Urinary bladder (tissue), 4 donors: ENCODE measurements around the gene PIK3CD. TPM values are rescaled to one million over a fixed set of nuclear protein-coding genes. Genes with fewer than 3 reads are reported as not detected.

Source experiments
- DNase-seq: peaks from one replicate; pipeline ENCODE4 v3.0.0-alpha.2; 2015; ENCODE audit errors: extremely low spot score
- H3K27ac ChIP-seq: one replicate; pipeline ENCODE4 v1.5.1; 2013; ENCODE audit warnings: low read depth, mild to moderate bottlenecking, moderate library complexity
- H3K36me3 ChIP-seq: one replicate; pipeline ENCODE4 v1.6.1; 2013; ENCODE audit warnings: mild to moderate bottlenecking, moderate library complexity; ENCODE audit not compliant: insufficient read depth
- H3K4me1 ChIP-seq: one replicate; pipeline ENCODE4 v1.6.1; 2013; ENCODE audit warnings: mild to moderate bottlenecking, moderate library complexity; ENCODE audit not compliant: insufficient read depth
- H3K4me3 ChIP-seq: one replicate; pipeline ENCODE4 v1.5.1; 2013; ENCODE audit warnings: low read depth, low read length
- WGBS: extraction: QIAGEN DNeasy Blood & Tissue Kit; methylation state at CpG from one replicate; pipeline ENCODE4 v1.1.7; 2013; 5-methylcytosine and 5-hydroxymethylcytosine counted together
- polyA plus RNA-seq: library from polyadenylated mRNA; stranded (reverse); fragments of 200-250 nt; gene quantifications from one replicate; pipeline ENCODE4 v1.2.3, GENCODE V29; 2013
- total RNA-seq: library from RNA; depleted of rRNA; stranded (reverse); fragments of >200 nt; gene quantifications from one replicate; pipeline ENCODE4 v1.2.3, GENCODE V29; 2014
- donor health status: healthy with polysubstance abuse.
- donor health status: healthy.

The PIK3CD gene
- total and polyA plus RNA-seq, 2 donors, result 3.8 to 5.5 TPM

DNA sequence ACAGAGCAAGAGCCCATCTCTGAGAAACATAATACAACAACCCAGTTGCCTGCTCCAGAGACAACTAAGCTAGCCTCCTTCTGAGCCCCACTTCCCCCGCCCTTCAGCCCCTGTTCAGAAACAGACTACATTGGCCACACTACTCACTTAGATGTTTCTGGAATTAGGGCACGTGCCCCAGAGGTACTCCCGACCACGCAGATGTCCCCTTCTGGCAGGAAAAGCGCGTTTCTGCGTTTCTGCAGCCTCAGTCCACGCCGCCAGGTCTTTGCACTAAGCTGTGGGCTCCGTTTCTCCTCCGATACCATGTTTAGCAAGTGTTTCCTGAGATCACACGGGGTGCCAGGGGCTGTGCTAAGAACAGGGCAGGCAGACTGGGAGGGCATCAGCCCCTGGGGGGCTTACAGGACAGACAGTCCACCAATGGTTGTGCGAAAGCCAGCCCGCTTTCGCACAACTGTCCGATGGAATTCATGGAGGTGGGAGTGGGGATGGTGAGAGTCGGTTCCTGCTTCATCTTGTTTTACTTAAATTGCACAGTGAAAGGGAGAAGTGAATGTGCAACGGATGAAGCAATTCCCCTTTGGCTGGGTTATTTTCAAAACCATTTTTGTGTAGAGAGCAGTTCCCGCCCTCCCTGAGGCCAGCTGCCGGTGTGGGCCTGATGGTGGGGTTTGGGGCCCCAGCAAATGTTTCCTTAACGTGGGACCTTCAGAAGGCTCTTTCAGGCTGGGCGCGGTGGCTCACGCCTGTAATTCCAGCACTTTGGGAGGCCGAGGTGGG is 2.7 kb downstream of the PIK3CD start:
- H3K4me3 ChIP-seq, result no peak overlapping the region
- H3K36me3 ChIP-seq, result no peaks in the 10 kb centered on the region
- 78% methylated on average over 25 of the region's 25 CpGs for WGBS
- H3K27ac ChIP-seq, result no peak overlapping the region
- peaks cover 4% of the 10 kb centered on the region for H3K4me1 ChIP-seq
- no peak for DNase-seq

GRCh38 chr1:9654834-9655723 is 3.5 kb downstream of the PIK3CD start:
- H3K4me1 ChIP-seq, result peaks cover 4% of the 10 kb centered on the region
- DNase-seq, result no peak
- no peaks in the 10 kb centered on the region for H3K36me3 ChIP-seq
- no peak overlapping the region for H3K27ac ChIP-seq
- 74% methylated on average over 16 of the region's 16 CpGs for WGBS
- H3K4me3 ChIP-seq, result no peak overlapping the region

DNA sequence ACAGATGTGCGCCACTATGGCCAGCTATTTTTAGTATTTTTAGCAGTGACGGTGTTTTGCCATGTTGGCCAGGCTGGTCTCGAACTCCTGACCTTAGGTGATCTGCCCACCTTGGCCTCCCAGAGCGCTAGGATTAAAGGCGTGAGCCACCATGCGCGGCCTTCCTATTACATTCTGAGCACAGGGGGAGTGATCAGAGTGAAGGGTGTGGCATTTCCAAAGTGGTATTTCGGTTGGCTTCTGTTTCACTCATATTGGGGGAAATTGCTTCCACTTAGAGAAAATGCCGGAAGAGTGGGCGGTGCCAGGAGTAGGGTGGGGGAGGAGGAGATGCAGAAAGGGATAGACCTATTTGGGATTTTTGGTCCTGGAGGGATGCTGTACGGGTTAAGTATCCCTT is 4.3 kb downstream of the PIK3CD start:
- WGBS, result 83% methylated on average over 11 of the region's 11 CpGs
- H3K4me1 ChIP-seq, result peaks cover 4% of the 10 kb centered on the region
- no peak overlapping the region for H3K4me3 ChIP-seq
- no peak overlapping the region for H3K27ac ChIP-seq
- H3K36me3 ChIP-seq, result no peaks in the 10 kb centered on the region
- DNase-seq, result no peak

DNA sequence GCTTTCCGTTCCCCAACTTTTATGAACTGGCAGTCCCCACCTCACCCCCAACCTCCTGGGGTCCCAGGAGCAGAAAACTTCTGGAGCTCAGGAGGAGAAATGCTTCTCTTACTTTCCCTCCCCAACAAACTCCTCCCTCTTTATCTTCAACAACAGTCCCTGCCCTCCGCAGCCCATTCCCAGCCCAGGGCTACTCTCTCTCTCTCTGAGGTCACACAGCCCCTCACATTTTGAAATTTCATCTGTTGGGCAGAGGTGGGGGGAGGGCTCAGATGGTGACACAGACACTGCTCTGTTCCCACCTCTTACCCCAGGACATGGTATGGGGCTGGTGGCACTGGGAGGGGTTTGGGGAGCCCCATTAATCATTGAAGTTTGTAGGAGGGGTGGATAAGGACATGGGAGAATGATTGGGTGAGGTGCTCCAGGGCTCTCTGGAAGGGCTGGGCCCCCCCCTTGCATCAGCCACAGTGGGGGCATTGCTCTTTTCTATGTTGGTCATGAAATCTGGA is 6.0 kb downstream of the PIK3CD start:
- no peak overlapping the region for H3K4me3 ChIP-seq
- DNase-seq, result no peak
- 74% methylated on average over 2 of the region's 2 CpGs for WGBS
- no peak overlapping the region for H3K27ac ChIP-seq
- no peaks in the 10 kb centered on the region for H3K36me3 ChIP-seq
- H3K4me1 ChIP-seq, result no peaks in the 10 kb centered on the region

GRCh38 chr1:9658199-9658598 is 6.7 kb downstream of the PIK3CD start:
- 63% methylated on average over 4 of the region's 4 CpGs for WGBS
- Histone ChIP-seq H3K4me1 (no peaks in the 10 kb centered on the region), H3K27ac (no peak overlapping the region), H3K36me3 (no peaks in the 10 kb centered on the region), H3K4me3 (no peak overlapping the region)
- no peak for DNase-seq

DNA sequence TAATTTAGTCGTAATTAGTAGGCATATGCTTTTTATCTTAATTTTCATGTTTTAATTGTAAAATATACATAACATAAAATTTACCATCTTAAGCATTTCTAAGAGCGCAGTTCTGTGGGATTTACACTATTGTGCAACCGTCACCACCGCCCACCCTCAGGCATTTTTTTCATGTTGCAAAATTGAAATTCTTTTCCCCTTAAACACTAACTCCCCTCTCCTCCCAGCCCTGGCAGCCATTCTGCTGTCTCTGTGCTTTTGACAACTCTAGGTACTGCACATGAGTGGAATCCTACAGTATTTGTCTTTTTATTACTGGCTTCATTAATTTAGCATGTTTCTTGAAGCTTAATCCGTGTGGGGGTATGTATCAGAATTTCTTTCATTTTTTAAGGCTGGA is 7.8 kb downstream of the PIK3CD start:
- no peaks in the 10 kb centered on the region for H3K4me1 ChIP-seq
- H3K4me3 ChIP-seq, result no peak overlapping the region
- H3K27ac ChIP-seq, result no peak overlapping the region
- WGBS, result 48% methylated on average over 5 of the region's 5 CpGs
- H3K36me3 ChIP-seq, result no peaks in the 10 kb centered on the region
- DNase-seq, result no peak

- 88% methylated on average over 6 of the region's 6 CpGs for WGBS
- H3K27ac ChIP-seq, result no peak overlapping the region
- no peak overlapping the region for H3K4me3 ChIP-seq
- no peak for DNase-seq
- H3K36me3 ChIP-seq, result no peaks in the 10 kb centered on the region
- no peaks in the 10 kb centered on the region for H3K4me1 ChIP-seq
Observed at GRCh38 chr1:9663257-9663656, 11.7 kb downstream of the PIK3CD start.

DNA sequence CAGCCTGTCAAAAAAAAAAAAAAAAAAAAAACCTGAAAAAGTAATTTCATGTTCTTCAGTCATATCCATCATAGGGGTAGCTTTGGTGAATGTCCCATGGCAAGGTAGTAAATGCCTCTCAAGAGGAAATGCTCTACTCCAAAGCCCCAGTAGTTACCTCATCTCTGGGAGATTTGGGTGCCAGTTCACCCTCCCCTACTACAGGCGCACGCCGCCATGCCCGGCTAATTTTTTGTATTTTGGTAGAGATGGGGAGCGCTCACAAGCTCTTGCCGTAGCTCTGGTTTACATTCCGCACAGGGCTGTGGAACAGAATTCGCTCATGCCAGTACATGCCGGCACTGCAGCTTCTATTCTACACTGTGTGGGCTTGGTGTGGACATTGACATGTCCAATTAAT is 13.7 kb downstream of the PIK3CD start:
- DNase-seq, result no peak
- Histone ChIP-seq H3K4me1 (no peaks in the 10 kb centered on the region), H3K36me3 (no peaks in the 10 kb centered on the region), H3K27ac (no peak overlapping the region), H3K4me3 (no peak overlapping the region)
- 90% methylated on average over 9 of the region's 9 CpGs for WGBS

DNA sequence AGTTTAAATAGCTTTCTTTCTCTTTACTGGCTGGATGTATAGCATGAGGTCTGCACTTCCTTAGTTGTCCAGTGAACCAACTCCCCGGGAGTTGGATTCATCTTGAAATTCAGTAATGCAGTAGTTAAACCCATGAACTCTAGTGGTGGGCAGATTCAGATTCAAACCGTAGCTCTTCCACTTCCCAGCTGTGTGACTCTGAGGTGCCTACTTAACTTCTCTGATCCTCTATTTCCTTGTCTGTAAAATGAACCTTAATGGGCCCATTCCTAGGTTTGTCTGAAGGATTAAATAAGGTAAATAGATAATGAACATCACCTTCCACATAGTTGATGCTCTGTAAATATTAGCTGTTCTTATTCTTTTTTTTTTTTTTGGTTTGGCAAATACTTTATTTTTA is 16.5 kb downstream of the PIK3CD start:
- 39% methylated on average over 2 of the region's 2 CpGs for WGBS
- no peak overlapping the region for H3K4me3 ChIP-seq

DNA sequence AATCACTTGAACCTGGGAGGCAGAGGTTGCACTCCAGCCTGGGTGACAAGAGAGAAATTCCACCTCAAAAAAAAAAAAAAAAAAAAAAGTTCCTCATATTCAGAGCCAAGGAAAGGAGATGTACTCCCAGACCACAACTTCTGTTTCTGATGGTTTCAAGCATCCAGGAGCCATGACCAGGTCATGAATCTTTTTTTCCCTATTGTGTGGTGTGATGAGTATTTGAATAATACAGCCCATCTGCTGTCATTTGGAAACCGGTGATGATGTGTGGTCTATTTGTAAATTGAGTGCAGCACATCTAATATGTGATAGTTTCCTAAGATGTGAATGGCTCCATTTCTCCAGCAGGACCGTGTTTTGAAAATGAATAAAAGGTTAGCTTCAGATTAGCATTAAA is 18.6 kb downstream of the PIK3CD start:
- no peak overlapping the region for H3K27ac ChIP-seq
- no peak for DNase-seq
- no peaks in the 10 kb centered on the region for H3K36me3 ChIP-seq
- H3K4me3 ChIP-seq, result no peak overlapping the region
- 79% methylated on average over 2 of the region's 2 CpGs for WGBS
- no peaks in the 10 kb centered on the region for H3K4me1 ChIP-seq

More for the DNA sequence above, 16.5 kb downstream of the PIK3CD start:
- no peaks in the 10 kb centered on the region for H3K4me1 ChIP-seq
- no peak for DNase-seq
- H3K27ac ChIP-seq, result no peak overlapping the region
- H3K36me3 ChIP-seq, result no peaks in the 10 kb centered on the region

DNA sequence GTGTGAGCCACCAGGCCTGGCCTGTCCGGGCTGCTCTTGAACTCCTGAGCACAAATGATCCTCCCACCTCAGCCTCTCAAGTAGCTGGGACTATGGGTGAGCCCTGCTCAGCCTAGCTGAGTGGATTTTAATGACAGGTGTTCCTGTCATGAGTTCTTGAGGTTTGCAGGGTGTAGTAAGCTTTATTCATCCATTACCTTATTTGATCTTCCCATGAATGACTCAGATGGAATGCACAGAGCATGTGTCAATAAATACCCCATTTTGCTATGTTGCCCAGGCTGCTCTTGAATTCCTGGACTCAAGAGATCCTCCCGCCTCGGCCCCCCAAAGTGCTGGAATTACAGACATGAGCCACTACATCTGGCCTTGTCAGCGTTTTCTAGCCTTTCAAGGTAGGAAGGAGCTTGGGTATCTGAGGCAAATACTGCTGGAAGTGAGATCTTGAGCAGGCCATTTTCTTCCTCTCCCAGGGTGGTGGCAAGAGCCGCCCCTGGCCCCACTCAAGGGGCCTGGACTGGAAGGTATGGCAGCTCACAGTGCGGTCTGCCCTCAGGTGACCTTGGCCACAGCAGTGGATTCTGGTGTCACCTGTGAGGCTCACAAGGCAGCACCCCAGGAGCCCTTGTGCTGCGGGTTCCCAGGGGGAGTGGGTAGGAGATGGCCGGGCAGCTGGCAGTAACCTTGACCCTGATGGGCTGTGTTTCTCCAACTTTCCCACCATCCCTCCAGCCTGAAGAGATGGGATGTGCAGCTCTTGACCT is 20.0 kb downstream of the PIK3CD start:
- Histone ChIP-seq H3K4me1 (no peaks in the 10 kb centered on the region), H3K4me3 (no peak overlapping the region), H3K27ac (no peak overlapping the region), H3K36me3 (no peaks in the 10 kb centered on the region)
- DNase-seq, result no peak
- WGBS, result 78% methylated on average over 8 of the region's 8 CpGs

DNA sequence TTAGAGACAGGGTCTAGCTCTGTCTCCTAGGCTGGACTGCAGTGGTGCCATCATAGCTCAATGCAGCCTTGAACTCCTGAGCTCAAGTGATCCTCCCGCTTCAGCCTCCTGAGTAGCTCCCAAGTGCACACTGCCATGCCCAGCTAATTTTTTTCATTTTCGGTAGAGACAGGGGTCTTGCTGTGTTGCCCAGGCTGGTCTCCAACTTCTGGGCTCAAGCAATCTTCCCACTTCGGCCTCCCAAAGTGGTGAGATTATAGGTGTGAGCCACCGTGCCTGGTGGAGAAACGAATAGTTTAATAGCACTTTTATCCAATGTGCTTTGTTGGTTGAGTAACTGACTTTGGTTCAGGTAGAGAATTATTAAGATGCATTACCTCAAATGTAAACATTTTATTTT is 20.9 kb downstream of the PIK3CD start:
- H3K27ac ChIP-seq, result no peak overlapping the region
- no peak for DNase-seq
- no peaks in the 10 kb centered on the region for H3K4me1 ChIP-seq
- no peak overlapping the region for H3K4me3 ChIP-seq
- WGBS, result 91% methylated on average over 5 of the region's 5 CpGs
- no peaks in the 10 kb centered on the region for H3K36me3 ChIP-seq

DNA sequence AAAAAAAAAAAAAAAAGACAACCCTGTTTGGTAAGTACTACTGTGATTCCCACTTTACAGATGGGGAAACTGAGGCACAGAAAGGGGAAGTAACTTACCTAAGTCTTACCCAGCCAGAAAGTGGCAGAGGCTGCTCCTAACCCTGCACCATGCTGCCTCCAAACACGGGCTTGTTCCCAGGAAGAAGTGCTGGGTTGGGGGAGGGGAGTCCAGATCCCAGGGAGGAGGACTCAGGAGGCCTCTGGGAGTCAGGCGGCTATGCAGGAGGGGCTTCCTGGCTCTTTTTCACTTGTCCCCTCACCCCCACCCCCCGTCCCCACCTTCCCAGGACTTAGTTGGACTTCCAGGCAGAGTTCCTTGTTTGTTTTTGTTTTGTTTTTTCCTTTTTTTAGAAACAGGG is 23.9 kb downstream of the PIK3CD start:
- Histone ChIP-seq H3K4me1 (no peaks in the 10 kb centered on the region), H3K4me3 (no peak overlapping the region), H3K27ac (no peak overlapping the region), H3K36me3 (no peaks in the 10 kb centered on the region)
- WGBS, result 68% methylated on average over 3 of the region's 3 CpGs
- DNase-seq, result no peak
